Measurements from ENCODE around the gene KRTAP9-6. TPM values are rescaled to one million over a fixed set of nuclear protein-coding genes. Genes with fewer than 3 reads are reported as not detected.
"Not testable (repeated sequence)": the region's sequence is repeated elsewhere in the genome, so short reads cannot be mapped to it uniquely, and the experiment has no call there.

KRTAP9-6 gene
- polyA plus RNA-seq, 1 donor from 2014 or later: not detected

DNA sequence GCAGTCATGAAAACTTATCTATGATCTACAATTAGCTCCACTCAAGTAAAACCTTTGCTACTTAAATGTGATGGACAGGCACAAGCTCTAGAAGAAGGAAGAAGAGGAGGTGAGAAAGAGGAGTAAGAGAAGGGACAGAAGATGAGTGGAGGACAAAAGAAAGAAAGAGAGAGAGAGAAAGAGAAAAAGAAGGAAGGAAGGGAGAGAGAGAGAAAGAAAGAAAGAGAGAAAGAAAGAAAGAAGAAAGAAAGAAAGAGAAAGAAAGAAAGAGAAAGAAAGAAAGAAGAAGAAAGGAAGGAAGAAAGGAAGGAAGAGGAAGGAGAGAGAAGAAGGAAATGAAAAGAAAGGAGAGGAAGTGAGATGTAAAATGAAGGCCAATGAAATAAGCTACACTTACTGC, 35.1 kb upstream of the KRTAP9-6 start:
- H3K27me3 ChIP-seq (ENCODE audit: insufficient read depth, low read depth, low read length): no peaks in the 10 kb centered on the region

DNA sequence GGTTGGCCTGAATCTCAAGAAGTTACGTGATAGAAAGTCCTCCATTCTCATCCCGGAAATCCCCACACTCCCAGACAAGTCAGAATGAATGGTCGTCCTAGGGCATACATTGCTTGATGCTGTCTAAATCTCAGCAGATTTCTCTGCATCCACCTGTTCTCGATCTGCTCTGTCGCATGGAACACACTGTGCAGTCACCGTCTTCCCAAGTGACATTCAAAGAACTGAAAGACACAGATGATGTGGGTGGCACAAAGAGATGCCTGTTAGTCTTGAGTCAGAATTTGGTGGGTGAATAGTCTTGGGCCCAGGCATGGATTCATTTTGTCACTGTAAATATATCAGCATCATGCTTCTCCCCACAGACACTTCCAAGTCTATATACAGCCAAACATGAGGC, 33.4 kb upstream of the KRTAP9-6 start:
- Histone ChIP-seq H3K27me3 (ENCODE audit: insufficient read depth, low read depth, low read length) (no peaks in the 10 kb centered on the region), H3K9ac (ENCODE audit: low read length) (no peak overlapping the region), H3K9me2 (ENCODE audit: insufficient read depth, low read length) (no peaks in the 10 kb centered on the region), H3K27ac (ENCODE audit: low read length) (no peak overlapping the region), H4K20me1 (ENCODE audit: insufficient read depth) (no peaks in the 10 kb centered on the region), H2AFZ (ENCODE audit: low read depth, low read length) (no peak overlapping the region), H3K4me3 (ENCODE audit: low read length) (no peak overlapping the region), H3K4me2 (ENCODE audit: low read length) (no peak overlapping the region), H3K36me3 (ENCODE audit: insufficient read depth, low read length) (no peaks in the 10 kb centered on the region), H3K9me3 (ENCODE audit: low read length) (no peaks in the 10 kb centered on the region), H3K79me2 (replicated peaks; ENCODE audit: insufficient read depth, low read length) (no peaks in the 10 kb centered on the region), H3F3A (ENCODE audit: insufficient read depth, low read length, poor library complexity, severe bottlenecking) (no peaks in the 10 kb centered on the region)
- TF ChIP-seq, protein P1, sequence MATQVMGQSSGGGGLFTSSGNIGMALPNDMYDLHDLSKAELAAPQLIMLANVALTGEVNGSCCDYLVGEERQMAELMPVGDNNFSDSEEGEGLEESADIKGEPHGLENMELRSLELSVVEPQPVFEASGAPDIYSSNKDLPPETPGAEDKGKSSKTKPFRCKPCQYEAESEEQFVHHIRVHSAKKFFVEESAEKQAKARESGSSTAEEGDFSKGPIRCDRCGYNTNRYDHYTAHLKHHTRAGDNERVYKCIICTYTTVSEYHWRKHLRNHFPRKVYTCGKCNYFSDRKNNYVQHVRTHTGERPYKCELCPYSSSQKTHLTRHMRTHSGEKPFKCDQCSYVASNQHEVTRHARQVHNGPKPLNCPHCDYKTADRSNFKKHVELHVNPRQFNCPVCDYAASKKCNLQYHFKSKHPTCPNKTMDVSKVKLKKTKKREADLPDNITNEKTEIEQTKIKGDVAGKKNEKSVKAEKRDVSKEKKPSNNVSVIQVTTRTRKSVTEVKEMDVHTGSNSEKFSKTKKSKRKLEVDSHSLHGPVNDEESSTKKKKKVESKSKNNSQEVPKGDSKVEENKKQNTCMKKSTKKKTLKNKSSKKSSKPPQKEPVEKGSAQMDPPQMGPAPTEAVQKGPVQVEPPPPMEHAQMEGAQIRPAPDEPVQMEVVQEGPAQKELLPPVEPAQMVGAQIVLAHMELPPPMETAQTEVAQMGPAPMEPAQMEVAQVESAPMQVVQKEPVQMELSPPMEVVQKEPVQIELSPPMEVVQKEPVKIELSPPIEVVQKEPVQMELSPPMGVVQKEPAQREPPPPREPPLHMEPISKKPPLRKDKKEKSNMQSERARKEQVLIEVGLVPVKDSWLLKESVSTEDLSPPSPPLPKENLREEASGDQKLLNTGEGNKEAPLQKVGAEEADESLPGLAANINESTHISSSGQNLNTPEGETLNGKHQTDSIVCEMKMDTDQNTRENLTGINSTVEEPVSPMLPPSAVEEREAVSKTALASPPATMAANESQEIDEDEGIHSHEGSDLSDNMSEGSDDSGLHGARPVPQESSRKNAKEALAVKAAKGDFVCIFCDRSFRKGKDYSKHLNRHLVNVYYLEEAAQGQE (IDR thresholded peaks at IDR 0.05; ENCODE audit: borderline replicate concordance): no peak

More for the DNA sequence above, 35.1 kb upstream of the KRTAP9-6 start:
- H3K4me2 ChIP-seq (ENCODE audit: low read length): no peak overlapping the region
- no peak overlapping the region for H2AFZ ChIP-seq (ENCODE audit: low read depth, low read length)
- H3K27ac ChIP-seq (ENCODE audit: low read length): no peak overlapping the region
- no peaks in the 10 kb centered on the region for H3K36me3 ChIP-seq (ENCODE audit: insufficient read depth, low read length)
- no peak overlapping the region for H3K9ac ChIP-seq (ENCODE audit: low read length)
- no peaks in the 10 kb centered on the region for H3K79me2 ChIP-seq (replicated peaks; ENCODE audit: insufficient read depth, low read length)
- H3K9me2 ChIP-seq (ENCODE audit: insufficient read depth, low read length): no peaks in the 10 kb centered on the region
- no peak for TF ChIP-seq RAD21 (conservative IDR thresholded peaks at IDR 0.05)
- H3K9me3 ChIP-seq (ENCODE audit: low read length): no peaks in the 10 kb centered on the region
- no peak overlapping the region for H3K4me3 ChIP-seq (ENCODE audit: low read length)
- no peaks in the 10 kb centered on the region for H3F3A ChIP-seq (ENCODE audit: insufficient read depth, low read length, poor library complexity, severe bottlenecking)
- no peaks in the 10 kb centered on the region for H4K20me1 ChIP-seq (ENCODE audit: insufficient read depth)

DNA sequence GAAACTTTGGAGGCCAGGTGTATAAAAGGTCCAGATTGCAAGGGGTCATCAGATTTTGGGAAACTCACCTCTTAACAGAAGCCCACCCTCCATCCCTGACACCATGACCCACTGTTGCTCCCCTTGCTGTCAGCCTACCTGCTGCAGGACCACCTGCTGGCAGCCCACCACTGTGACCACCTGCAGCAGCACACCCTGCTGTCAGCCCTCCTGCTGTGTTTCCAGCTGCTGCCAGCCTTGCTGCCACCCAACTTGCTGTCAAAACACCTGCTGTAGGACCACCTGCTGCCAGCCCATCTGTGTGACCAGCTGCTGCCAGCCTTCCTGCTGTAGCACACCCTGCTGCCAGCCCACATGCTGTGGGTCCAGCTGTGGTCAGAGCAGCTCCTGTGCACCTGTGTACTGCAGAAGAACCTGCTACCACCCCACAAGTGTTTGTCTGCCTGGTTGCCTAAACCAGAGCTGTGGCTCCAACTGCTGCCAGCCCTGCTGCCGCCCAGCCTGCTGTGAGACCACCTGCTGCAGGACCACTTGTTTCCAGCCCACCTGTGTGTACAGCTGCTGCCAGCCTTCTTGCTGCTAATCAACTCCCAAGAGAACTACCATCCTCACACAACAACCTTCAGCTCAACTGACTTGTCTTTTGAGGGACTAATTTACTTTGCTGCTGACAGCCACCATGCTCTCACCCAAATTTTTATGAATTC, 32.6 kb upstream of the KRTAP9-6 start, which contains the start of gene KRTAP9-3:
Gene KRTAP9-3 (plus strand): TSS at position 51 of the 707 bp plus-strand sequence. CDS start 53 bp downstream, at position 104.
- H2AFZ ChIP-seq (ENCODE audit: low read depth, low read length); H3K9me2 ChIP-seq (ENCODE audit: insufficient read depth, low read length); H3K27me3 ChIP-seq (ENCODE audit: insufficient read depth, low read depth, low read length); H4K20me1 ChIP-seq (ENCODE audit: insufficient read depth); H3K27ac ChIP-seq (ENCODE audit: low read length); H3K4me2 ChIP-seq (ENCODE audit: low read length); H3F3A ChIP-seq (ENCODE audit: insufficient read depth, low read length, poor library complexity, severe bottlenecking); H3K36me3 ChIP-seq (ENCODE audit: insufficient read depth, low read length); H3K4me3 ChIP-seq (ENCODE audit: low read length); H3K9me3 ChIP-seq (ENCODE audit: low read length); H3K9ac ChIP-seq (ENCODE audit: low read length); H3K79me2 ChIP-seq (replicated peaks; ENCODE audit: insufficient read depth, low read length): not testable (repeated sequence)

DNA sequence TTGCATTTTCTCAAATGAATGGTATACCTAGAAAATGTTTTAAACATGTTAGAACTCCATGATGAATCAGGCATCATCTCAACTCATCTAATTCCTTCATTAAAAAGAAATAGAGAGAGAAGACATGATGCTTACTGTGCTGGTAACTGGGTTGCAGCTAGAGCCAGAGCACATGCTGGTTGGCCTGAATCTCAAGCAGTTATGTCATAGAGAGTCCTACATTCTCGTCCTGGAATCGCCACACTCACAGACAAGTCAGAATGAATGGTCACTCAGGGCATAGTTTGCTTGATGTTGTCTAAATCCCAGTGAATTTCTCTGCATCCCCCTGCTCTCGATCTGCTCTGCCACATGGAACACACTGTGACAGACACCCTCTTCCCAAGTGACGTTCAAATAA, 28.1 kb upstream of the KRTAP9-6 start:
- not testable (repeated sequence) for H3K79me2 ChIP-seq (replicated peaks; ENCODE audit: insufficient read depth, low read length); H4K20me1 ChIP-seq (ENCODE audit: insufficient read depth); H3K4me3 ChIP-seq (ENCODE audit: low read length); H3K9ac ChIP-seq (ENCODE audit: low read length); H3K9me2 ChIP-seq (ENCODE audit: insufficient read depth, low read length); H3K27me3 ChIP-seq (ENCODE audit: insufficient read depth, low read depth, low read length); H3K27ac ChIP-seq (ENCODE audit: low read length); H3F3A ChIP-seq (ENCODE audit: insufficient read depth, low read length, poor library complexity, severe bottlenecking); H3K9me3 ChIP-seq (ENCODE audit: low read length); H3K36me3 ChIP-seq (ENCODE audit: insufficient read depth, low read length); H3K4me2 ChIP-seq (ENCODE audit: low read length); H2AFZ ChIP-seq (ENCODE audit: low read depth, low read length)

DNA sequence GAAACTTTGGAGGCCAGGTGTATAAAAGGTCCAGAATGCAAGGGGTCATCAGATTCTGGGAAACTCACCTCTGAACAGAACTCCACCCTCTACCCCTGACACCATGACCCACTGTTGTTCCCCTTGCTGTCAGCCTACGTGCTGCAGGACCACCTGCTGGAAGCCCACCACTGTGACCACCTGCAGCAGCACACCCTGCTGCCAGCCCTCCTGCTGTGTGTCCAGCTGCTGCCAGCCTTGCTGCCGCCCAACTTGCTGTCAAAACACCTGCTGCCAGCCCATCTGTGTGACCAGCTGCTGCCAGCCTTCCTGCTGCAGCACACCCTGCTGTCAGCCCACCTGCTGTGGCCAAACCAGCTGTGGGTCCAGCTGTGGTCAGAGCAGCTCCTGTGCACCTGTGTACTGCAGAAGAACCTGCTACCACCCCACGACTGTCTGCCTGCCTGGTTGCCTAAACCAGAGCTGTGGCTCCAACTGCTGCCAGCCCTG, 27.2 kb upstream of the KRTAP9-6 start, which contains the start of gene KRTAP9-8:
Gene KRTAP9-8 (plus strand): TSS at position 51 of the 489 bp plus-strand sequence. CDS start 53 bp downstream, at position 104.
- not testable (repeated sequence) for H3K9ac ChIP-seq (ENCODE audit: low read length); H3K27ac ChIP-seq (ENCODE audit: low read length); H3F3A ChIP-seq (ENCODE audit: insufficient read depth, low read length, poor library complexity, severe bottlenecking); H4K20me1 ChIP-seq (ENCODE audit: insufficient read depth); H2AFZ ChIP-seq (ENCODE audit: low read depth, low read length); H3K9me3 ChIP-seq (ENCODE audit: low read length); H3K36me3 ChIP-seq (ENCODE audit: insufficient read depth, low read length); H3K4me2 ChIP-seq (ENCODE audit: low read length); H3K4me3 ChIP-seq (ENCODE audit: low read length); H3K79me2 ChIP-seq (replicated peaks; ENCODE audit: insufficient read depth, low read length); H3K9me2 ChIP-seq (ENCODE audit: insufficient read depth, low read length); H3K27me3 ChIP-seq (ENCODE audit: insufficient read depth, low read depth, low read length)

DNA sequence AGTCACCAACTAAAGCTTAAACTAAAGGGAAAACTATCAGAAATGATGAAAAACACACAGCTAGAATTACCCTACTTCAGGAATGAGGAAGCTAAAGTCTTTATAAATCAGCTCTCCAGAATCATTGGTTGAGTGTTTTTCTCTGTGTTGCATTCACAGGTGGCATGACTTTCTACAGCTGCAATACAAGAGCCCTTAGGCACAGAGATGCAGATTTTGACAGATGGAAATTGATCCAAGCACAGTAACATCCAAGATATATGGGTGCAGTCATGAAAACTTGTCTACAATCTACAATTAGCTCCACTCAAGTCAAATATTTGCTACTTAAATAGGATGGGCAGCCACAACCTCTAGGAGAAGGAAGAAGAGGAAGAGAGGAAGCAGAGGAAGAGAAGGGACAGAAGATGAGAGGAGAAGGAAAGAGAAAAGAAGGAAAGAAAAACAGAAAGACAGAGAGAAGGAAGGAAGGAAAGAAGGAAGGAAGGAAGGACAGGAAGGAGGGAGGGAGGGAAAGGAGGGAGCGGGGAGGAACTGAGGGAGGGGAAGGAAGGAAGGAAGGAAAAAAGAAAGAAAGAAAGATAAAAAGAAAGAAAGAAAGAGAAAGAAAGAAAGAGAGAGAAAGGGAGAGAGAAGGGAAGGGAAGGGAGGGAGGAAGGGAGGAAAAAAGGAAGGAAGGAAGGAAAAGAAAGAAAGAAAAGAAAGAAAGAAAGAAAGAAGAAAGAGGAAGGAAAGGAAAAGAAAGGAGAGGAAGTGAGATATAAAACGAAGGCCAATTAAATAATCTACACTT, 18.0 kb upstream of the KRTAP9-6 start:
- H3K4me2 ChIP-seq (ENCODE audit: low read length); H3K9me2 ChIP-seq (ENCODE audit: insufficient read depth, low read length); H4K20me1 ChIP-seq (ENCODE audit: insufficient read depth); H3K27me3 ChIP-seq (ENCODE audit: insufficient read depth, low read depth, low read length); H3K27ac ChIP-seq (ENCODE audit: low read length); H3F3A ChIP-seq (ENCODE audit: insufficient read depth, low read length, poor library complexity, severe bottlenecking); H3K79me2 ChIP-seq (replicated peaks; ENCODE audit: insufficient read depth, low read length); H3K9ac ChIP-seq (ENCODE audit: low read length); H3K4me3 ChIP-seq (ENCODE audit: low read length); H3K36me3 ChIP-seq (ENCODE audit: insufficient read depth, low read length); H3K9me3 ChIP-seq (ENCODE audit: low read length); H2AFZ ChIP-seq (ENCODE audit: low read depth, low read length): not testable (repeated sequence)

Measured in neural cell (in vitro differentiated cells).